CD4-positive, alpha-beta T cell treated with Interferon alpha-2 for 1 hour (primary cell): ENCODE measurements around the gene KCNH8.
"Not testable (repeated sequence)": the region's sequence is repeated elsewhere in the genome, so short reads cannot be mapped to it uniquely, and the experiment has no call there.

Experiments used
- DNase-seq, 2 donors: peaks; one replicate each; pipeline ENCODE4 v3.0.0-alpha.2; 2020 to 2022

Gene KCNH8

GRCh38 chr3:19147905-19148767 is at the start of gene KCNH8:
TSS of gene KCNH8 (plus strand) at chr3:19148510. CDS start at chr3:19148720, 210 bp downstream.
- no peak for DNase-seq

DNA sequence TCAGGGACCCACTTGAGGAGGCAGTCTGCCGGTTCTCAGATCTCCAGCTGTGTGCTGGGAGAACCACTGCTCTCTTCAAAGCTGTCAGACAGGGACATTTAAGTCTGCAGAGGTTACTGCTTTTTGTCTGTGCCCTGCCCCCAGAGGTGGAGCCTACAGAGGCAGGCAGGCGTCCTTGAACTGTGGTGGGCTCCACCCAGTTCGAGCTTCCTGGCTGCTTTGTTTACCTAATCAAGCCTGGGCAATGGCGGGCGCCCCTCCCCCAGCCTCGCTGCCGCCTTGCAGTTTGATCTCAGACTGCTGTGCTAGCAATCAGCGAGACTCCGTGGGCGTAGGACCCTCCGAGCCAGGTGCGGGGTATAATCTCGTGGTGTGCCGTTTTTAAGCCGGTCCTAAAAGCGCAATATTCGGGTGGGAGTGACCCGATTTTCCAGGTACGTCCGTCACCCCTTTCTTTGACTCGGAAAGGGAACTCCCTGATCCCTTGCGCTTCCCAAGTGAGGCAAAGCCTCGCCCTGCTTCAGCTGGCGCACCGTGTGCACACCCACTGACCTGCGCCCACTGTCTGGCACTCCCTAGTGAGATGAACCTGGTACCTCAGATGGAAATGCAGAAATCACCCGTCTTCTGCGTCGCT is 45.5 kb upstream of the KCNH8 start:
- not testable (repeated sequence) for DNase-seq

GRCh38 chr3:19103510-19103909 is 44.8 kb upstream of the KCNH8 start:
- DNase-seq: no peak

DNA sequence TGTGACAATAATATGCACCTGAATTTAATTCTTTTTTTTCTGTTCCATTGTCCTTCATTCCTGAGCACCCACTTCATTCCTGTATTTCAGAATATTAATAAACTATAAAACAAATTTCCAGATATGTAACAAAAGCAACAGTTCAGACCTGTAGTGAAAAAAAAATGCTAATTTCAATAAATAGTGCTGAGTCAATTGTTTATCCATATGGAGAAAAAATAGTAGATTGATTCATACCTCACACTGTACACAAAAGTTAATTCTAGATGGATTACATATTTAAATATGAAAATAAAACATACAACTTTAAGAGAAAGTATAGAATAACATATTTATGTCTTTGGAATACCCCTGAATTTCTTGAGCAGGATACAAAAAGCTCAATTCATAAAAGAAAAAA is 43.9 kb upstream of the KCNH8 start:
- DNase-seq: no peak

DNA sequence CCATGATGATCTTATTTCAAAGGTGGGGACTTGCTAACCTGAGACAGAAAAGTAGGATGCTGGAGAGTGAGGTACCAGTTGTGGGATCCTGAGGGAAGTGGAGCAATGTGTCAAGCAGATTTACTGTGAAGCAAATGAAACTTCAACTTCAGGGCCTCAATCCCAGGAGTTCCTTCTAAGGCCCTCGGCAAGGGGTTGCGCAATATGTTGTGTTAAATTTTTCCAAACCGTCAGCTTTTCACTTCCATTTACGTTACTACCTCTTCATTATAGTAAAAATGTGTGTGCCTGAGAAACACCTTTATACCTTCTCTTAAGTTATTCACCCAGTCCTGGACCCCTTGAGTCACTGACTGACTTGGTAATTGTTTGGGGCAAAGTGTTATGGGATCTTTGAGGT is 42.5 kb upstream of the KCNH8 start:
- no peak for DNase-seq

- DNase-seq: no peak
Observed at GRCh38 chr3:19106307-19106706, 42.0 kb upstream of the KCNH8 start.

DNA sequence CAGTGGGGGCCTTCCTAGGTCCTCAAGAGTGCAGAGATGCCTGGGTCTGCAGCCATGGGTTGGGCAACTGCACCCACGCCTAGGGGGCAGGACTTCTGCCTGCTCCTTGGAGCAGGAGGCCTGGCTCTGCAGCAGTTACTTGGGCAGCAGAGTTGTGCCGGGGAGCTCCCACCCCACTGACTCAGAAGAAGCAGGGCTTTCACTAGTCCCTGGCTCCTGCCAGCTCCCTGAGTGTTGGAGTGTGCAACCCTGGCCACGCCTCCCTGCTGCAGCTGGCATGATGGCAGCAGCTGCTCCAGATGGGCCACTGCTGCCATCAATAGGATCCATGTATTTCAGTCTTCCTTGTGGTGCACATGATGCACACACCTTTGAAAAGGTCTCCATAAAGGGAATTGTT is 40.6 kb upstream of the KCNH8 start:
- DNase-seq: no peak

DNA sequence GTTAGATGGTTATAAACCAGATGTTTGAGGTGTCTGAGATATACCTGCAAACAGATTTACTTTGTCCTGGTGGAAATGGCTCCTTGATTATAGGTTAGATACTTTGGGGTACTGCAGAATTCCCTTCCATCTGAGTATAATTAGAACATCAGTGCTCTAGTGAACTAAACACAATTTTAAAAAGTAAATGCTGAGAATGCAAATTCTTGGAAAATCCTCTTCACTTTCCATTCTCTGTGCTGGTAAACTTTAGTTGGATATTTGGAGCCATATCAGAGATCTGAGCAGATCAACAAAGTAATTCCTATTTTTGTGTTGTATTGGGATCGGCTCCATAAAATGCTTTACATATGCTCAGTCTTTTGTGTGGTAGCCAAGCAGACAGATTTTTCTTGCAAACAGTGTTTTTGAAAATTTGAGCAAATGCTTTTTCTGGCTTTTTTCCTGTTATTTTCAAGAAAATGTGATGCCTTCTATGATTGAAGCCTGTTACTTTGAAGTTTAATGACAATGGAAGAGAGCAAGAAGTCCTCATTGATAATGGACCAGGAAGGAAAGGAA is 37.9 kb upstream of the KCNH8 start:
- no peak for DNase-seq

DNA sequence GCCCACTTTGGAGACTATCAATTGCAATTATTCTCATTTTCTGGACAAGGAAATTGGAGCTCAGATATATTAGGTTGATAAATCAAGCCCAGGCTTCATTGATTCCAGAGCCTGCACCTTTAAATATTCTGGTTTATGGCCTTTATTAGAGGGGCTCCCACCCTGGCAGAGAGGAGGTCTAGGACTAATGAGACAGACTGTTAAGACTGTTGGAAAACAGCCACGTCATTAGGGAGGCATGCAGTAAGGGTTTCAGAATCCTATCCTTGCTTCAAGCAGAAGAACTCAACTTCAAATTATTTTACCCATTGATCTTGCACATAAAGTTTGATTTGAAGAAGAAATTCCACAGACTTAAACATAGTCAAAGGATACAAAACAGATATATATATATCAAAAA is 33.8 kb upstream of the KCNH8 start:
- DNase-seq: no peak

- DNase-seq: no peak
Observed at GRCh38 chr3:19116239-19116638, 32.1 kb upstream of the KCNH8 start.

DNA sequence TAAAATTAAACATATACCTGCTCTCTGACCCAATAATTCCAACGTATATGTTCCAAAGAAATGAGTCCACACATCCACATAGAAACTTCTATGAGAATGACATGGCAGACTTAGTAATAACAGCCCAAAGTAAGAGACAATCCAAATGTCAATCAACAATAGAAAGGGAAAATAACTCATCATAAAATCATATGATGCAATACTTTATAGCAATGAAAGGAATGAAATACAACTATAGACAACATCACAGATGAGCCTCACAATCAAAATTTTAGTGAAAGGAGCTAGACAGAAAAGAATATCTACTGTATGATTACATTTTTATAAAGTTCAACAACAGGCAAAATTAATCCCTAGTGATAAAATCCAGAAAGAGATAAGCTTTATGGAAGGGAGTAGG is 23.6 kb upstream of the KCNH8 start:
- no peak for DNase-seq

- no peak for DNase-seq
Observed at GRCh38 chr3:19139863-19140262, 8.4 kb upstream of the KCNH8 start.

- peak; percentile 57 to 75 for DNase-seq
Observed at GRCh38 chr3:19146685-19147650, 1.3 kb upstream of the KCNH8 start.

- no peak for DNase-seq
Observed at GRCh38 chr3:19148768-19149091, 420 bp downstream of the KCNH8 start.

GRCh38 chr3:19149368-19149767 is 1.1 kb downstream of the KCNH8 start:
- peak in 1 of 2 donors; percentile 21 for DNase-seq

DNA sequence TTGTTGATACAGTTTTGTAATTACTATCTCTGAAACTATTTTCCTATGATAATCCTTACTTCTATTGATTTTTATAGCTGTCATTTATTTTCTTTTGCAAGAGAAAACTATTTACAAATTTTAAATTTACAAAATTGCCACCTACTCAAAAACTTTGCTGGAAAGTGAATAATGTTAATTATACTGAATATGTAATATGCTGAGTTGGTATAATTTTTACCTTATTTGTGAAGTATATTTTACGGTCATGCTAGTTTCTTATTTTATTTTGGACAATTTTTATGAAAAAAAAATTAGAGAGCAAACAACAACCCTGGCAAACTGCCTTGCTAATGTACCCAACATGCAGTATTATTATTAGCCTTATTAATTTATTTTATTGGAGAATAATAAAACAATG is 2.9 kb downstream of the KCNH8 start:
- DNase-seq: no peak

- DNase-seq: no peak
Observed at GRCh38 chr3:19154693-19155250, 6.5 kb downstream of the KCNH8 start.

DNA sequence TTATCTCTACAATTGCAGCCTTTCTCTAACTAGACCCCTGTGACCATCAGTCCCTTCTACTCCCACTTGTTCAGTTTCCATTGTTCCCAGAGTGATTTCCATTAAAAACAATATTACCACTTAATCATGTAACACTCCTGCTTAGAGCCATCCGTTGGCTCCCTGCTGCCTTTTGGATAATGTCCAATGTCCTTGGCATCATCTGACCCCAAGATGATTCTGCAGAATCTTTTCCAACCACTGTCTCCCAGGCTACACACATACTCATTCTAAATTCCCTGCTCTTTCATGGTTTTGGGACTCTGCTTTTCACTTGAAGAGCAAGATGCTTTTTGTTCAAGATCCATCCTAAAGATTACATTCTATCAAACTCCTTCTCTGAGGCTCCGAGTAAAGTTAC is 7.1 kb downstream of the KCNH8 start:
- DNase-seq: no peak

GRCh38 chr3:19159966-19160635 is 11.8 kb downstream of the KCNH8 start:
- DNase-seq: no peak

DNA sequence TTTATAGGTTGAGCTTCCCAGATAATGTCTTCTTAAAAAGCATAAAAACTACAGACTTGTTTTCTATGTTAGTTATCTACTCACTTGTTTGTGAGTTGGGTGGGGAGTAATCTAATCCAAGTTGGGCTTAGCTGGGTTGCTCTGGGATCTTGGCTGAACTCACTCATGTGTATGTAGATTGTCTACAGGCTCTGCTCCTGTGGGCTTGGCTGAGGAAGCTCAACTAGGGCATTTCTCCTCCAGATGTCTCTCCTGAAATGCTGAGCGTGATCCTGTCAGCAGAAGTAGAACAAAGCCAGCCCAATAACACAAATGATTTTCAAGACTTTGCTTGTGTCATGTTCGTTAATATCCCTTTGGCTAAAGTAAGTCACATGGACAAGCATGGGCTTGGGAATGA is 17.3 kb downstream of the KCNH8 start:
- DNase-seq: no peak

DNA sequence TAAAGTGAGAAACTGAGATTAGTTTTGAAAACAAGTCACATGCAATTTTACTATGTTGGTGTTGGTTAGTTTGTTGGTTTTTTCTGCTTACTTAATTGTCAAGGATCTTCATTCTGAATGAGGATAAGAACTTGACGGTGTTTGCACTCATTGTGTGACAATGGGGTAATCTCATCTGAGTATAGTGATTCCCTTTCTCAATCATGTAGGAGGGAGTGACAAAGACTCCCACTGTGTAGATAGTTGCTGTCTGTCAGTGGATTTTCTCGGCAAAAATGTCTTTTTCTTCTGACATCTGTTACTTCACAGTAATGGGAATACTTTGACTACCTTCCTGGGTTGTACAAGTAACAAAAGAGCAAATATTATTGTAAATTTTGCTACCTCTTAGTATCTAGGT is 23.5 kb downstream of the KCNH8 start:
- DNase-seq: no peak

DNA sequence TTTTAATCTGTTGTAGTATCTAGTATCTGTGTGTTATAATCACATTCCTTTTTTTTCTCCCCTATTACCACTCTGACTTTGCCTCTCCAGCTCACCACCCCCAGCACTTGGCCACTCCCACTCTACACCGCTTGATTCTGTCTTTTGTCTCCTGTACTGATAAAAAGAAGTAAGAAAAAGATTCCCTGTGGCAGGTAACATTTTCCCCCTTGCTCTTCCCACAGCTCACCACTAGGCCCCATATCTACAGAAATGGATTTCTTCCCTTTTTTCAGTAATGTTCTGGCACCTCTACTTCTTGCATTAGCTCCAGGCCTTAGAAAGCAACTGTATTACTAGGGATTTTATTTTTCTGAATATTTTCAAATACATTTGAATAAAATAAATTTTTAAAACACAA is 25.6 kb downstream of the KCNH8 start:
- no peak for DNase-seq
